K562 (cell line): ENCODE data around the gene SCYL1. TPM values are rescaled to one million over a fixed set of nuclear protein-coding genes. Genes with fewer than 3 reads are reported as not detected.

Source experiments
- ARID2 ChIP-seq: fragments of 450-650 bp; IDR thresholded peaks from 2 replicates; pipeline ENCODE4 v1.6.1; 2017; ENCODE audit warnings: antibody characterized with exemption, mild to moderate bottlenecking
- BCL6 ChIP-seq: fragments of 250-450 bp; sonication (Bioruptor Pico); IDR thresholded peaks from 2 replicates; pipeline ENCODE4 v1.4.0; 2020
- CCNT2 ChIP-seq: IDR thresholded peaks from 2 replicates; pipeline ENCODE4 v1.6.1; 2011; ENCODE audit warnings: borderline replicate concordance, low read depth, mild to moderate bottlenecking, moderate library complexity, mixed read lengths, low read length; ENCODE audit not compliant: insufficient read length; ENCODE audit errors: extremely low read depth
- CREM ChIP-seq: IDR thresholded peaks from 2 replicates; pipeline ENCODE4 v1.6.1; 2014; ENCODE audit warnings: antibody characterized with exemption, low read depth
- ESRRA ChIP-seq: fragments of 450-650 bp; IDR thresholded peaks from 2 replicates; pipeline ENCODE4 v1.6.1; 2014; ENCODE audit warnings: low read depth, mild to moderate bottlenecking, moderate library complexity, borderline replicate concordance
- FOXM1 ChIP-seq, 2 experiments: fragments of 450-650 bp in 1 of 2; sonication (generic) in 1 of 2; formaldehyde crosslinking in 1 of 2; IDR thresholded peaks; 2 replicates each; pipeline versions ENCODE4 v1.6.1 to v1.9.0; 2017 to 2022; ENCODE audit warnings: low read depth in 2 of 2, mild to moderate bottlenecking in 2 of 2, missing genetic modification reagents in 1 of 2, moderate library complexity in 1 of 2
- HDAC6 ChIP-seq: IDR thresholded peaks from 2 replicates; pipeline ENCODE4 v1.6.1; 2012; ENCODE audit warnings: low read depth, mild to moderate bottlenecking, control low read depth, inconsistent platforms, low read length, moderate library complexity
- HDGF ChIP-seq: fragments of 450-650 bp; IDR thresholded peaks from 2 replicates; pipeline ENCODE4 v1.6.1; 2016
- PCBP2 ChIP-seq: fragments of 200-400 bp; formaldehyde crosslinking; IDR thresholded peaks from 2 replicates; pipeline ENCODE4 v1.6.1; 2018; ENCODE audit warnings: low read length, low read depth, mild to moderate bottlenecking, moderate library complexity; ENCODE audit not compliant: poor library complexity, severe bottlenecking
- POU5F1 ChIP-seq: fragments of 150-350 bp; IDR thresholded peaks from 2 replicates; pipeline ENCODE4 v1.6.1; 2014; ENCODE audit warnings: borderline replicate concordance, low read length, low read depth, mild to moderate bottlenecking; ENCODE audit not compliant: partially characterized antibody
- PTTG1 ChIP-seq: fragments of 450-650 bp; IDR thresholded peaks from 2 replicates; pipeline ENCODE4 v1.6.1; 2016; ENCODE audit warnings: low read depth, mild to moderate bottlenecking, missing genetic modification characterization, missing compliant biosample characterization
- SRF ChIP-seq, 2 experiments: fragments of 250-450, 450-650 bp in 1 of 2; sonication (Bioruptor Pico) in 1 of 2; sonication (generic) in 1 of 2; formaldehyde crosslinking; IDR thresholded peaks; 2 replicates each; pipeline versions ENCODE4 v1.5.0 to v1.5.1; 2020 to 2022; ENCODE audit warnings: mild to moderate bottlenecking in 1 of 2, missing genetic modification reagents in 1 of 2
- TAF1 ChIP-seq: IDR thresholded peaks from 2 replicates; pipeline ENCODE4 v1.6.1; 2011; ENCODE audit warnings: mild to moderate bottlenecking, low read length, moderate library complexity; ENCODE audit not compliant: insufficient read depth, control insufficient read depth, severe bottlenecking; ENCODE audit errors: extremely low read depth
- TBL1XR1 ChIP-seq, 2 experiments: IDR thresholded peaks; 2 replicates each; pipeline ENCODE4 v1.6.1; 2012; ENCODE audit warnings: improper control_type of control experiment in 2 of 2, low read length in 2 of 2, mild to moderate bottlenecking in 1 of 2
- XRCC3 ChIP-seq: fragments of 450-650 bp; IDR thresholded peaks from 2 replicates; pipeline ENCODE4 v1.6.1; 2017; ENCODE audit warnings: mild to moderate bottlenecking, moderate library complexity
- YBX1 ChIP-seq: fragments of 450-650 bp; IDR thresholded peaks from 2 replicates; pipeline ENCODE4 v1.7.1; 2016; ENCODE audit warnings: mild to moderate bottlenecking
- ZNF778 ChIP-seq: fragments of 450-650 bp; formaldehyde crosslinking; IDR thresholded peaks from 2 replicates; pipeline ENCODE4 v1.4.0; 2020; ENCODE audit warnings: mild to moderate bottlenecking, moderate library complexity
- ZZZ3 ChIP-seq: fragments of 450-650 bp; IDR thresholded peaks from 2 replicates; pipeline ENCODE4 v1.6.1; 2016; ENCODE audit warnings: antibody characterized with exemption, mild to moderate bottlenecking, moderate library complexity
- polyA plus RNA-seq, 8 experiments: library from polyadenylated mRNA; depleted of rRNA in 4 of 8; stranded (reverse) in 5 of 8; unstranded in 3 of 8; fragments of >200 nt; fragmentation: Nextera tagmentation in 2 of 8; fragmentation: Illumina TruSeq in 1 of 8; extraction: Ambion mirVana in 2 of 8; extraction: Trizol in 1 of 8; gene quantifications; 2 replicates each; pipeline versions ENCODE4 v1.2.1 to v1.2.3, GENCODE V29; 2011 to 2014; ENCODE audit warnings: inconsistent platforms in 1 of 8, missing spikeins in 1 of 8
- total RNA-seq, 7 experiments: library from RNA; depleted of rRNA in 6 of 7; stranded (reverse); fragments of >200 nt in 6 of 7; fragmentation: Illumina TruSeq in 2 of 7; extraction: Trizol in 2 of 7; gene quantifications; 2 replicates each; pipeline versions ENCODE4 v1.2.1 to v1.2.3, GENCODE V29; 2011 to 2021; ENCODE audit warnings: low replicate concordance in 1 of 7
- TF ChIP-seq, protein P1 (sequence below): fragments of 250-450 bp; sonication (Bioruptor Pico); IDR thresholded peaks from 2 replicates; pipeline ENCODE4 v1.9.0; 2021; ENCODE audit warnings: mild to moderate bottlenecking, inconsistent platforms
- TF ChIP-seq, protein P2 (sequence below): sonication (generic); formaldehyde crosslinking; IDR thresholded peaks from 2 replicates; pipeline ENCODE4 v1.8.1; 2023; ENCODE audit warnings: mild to moderate bottlenecking, missing genetic modification reagents
- TF ChIP-seq, protein P3 (sequence below): fragments of 250-450 bp; sonication (Bioruptor Pico); IDR thresholded peaks from 2 replicates; pipeline ENCODE4 v1.8.0; 2021; ENCODE audit warnings: borderline replicate concordance, mild to moderate bottlenecking, moderate library complexity; ENCODE audit not compliant: poor library complexity, severe bottlenecking
- TF ChIP-seq, protein P4 (sequence below): sonication (generic); formaldehyde crosslinking; IDR thresholded peaks from 2 replicates; pipeline ENCODE4 v1.8.0; 2022; ENCODE audit warnings: mild to moderate bottlenecking, missing genetic modification reagents

Gene SCYL1
- total and polyA plus RNA-seq, 9 of the 15 experiments (the other 6 are each of a cell fraction or from before 2014, with no cell fraction given), result 1.9 to 145 (median 57.6) TPM

DNA sequence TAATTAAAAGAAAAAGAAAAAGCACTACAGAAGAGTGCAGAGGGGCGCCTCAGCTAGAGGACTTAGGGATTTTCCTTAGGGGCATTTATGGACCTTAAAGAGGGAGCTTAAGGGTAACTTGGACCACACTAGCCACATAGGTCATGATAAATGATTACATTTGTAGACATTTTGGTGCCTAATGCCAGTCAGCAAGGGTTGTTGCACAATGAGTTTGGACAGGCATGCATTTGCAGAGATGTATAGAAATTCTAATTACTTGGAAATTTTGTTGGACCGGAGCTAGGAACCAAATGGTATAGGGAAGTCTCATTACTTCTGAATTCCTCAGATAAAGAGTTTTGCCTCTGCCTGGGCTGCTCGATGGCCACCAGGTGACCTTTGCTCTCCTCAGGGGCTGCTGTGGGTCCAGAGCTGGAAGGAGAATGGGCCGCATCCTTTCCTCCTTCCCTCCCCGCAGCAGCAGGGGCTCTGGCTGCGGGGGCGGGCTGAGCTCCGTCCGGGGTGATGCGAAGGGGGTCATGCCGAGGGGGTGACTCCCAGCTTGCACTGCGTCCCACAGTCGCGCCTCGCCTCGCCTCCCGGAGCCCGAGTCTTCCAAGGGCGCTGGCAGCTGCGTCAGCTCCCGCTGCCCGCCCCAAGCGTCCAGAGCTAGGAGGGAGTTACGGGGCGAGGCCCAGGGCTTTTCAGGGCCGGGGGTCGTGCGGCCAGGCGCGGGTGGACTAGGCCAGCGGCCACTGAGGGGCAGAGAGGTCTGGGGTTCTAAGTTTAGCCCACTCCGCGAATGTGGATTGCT, 46.3 kb upstream of the SCYL1 start (continued):
- TF ChIP-seq, protein P1, sequence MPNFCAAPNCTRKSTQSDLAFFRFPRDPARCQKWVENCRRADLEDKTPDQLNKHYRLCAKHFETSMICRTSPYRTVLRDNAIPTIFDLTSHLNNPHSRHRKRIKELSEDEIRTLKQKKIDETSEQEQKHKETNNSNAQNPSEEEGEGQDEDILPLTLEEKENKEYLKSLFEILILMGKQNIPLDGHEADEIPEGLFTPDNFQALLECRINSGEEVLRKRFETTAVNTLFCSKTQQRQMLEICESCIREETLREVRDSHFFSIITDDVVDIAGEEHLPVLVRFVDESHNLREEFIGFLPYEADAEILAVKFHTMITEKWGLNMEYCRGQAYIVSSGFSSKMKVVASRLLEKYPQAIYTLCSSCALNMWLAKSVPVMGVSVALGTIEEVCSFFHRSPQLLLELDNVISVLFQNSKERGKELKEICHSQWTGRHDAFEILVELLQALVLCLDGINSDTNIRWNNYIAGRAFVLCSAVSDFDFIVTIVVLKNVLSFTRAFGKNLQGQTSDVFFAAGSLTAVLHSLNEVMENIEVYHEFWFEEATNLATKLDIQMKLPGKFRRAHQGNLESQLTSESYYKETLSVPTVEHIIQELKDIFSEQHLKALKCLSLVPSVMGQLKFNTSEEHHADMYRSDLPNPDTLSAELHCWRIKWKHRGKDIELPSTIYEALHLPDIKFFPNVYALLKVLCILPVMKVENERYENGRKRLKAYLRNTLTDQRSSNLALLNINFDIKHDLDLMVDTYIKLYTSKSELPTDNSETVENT, result peak; percentile 54; the same call in 1 of the 2 replicates
- TF ChIP-seq, protein P2, sequence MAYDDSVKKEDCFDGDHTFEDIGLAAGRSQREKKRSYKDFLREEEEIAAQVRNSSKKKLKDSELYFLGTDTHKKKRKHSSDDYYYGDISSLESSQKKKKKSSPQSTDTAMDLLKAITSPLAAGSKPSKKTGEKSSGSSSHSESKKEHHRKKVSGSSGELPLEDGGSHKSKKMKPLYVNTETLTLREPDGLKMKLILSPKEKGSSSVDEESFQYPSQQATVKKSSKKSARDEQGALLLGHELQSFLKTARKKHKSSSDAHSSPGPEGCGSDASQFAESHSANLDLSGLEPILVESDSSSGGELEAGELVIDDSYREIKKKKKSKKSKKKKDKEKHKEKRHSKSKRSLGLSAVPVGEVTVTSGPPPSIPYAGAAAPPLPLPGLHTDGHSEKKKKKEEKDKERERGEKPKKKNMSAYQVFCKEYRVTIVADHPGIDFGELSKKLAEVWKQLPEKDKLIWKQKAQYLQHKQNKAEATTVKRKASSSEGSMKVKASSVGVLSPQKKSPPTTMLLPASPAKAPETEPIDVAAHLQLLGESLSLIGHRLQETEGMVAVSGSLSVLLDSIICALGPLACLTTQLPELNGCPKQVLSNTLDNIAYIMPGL (CRISPR knock-in tag), result no peak
- TF ChIP-seq SRF (CRISPR knock-in tag; IDR thresholded peaks at IDR 0.05) (peak in 1 of 2 experiments; percentile 7; a peak in 1 of 4 replicates), ARID2 (no peak), TAF1 (peak; percentile 83), HDGF (no peak), XRCC3 (no peak), PTTG1 (no peak), ZNF778 (CRISPR knock-in tag) (no peak), CREM (peak; percentile 85), POU5F1 (no peak), ZZZ3 (no peak), HDAC6 (no peak), PCBP2 (no peak), YBX1 (no peak), FOXM1 (IDR thresholded peaks at IDR 0.05; ENCODE audit: low read depth) (no peak), FOXM1 (CRISPR knock-in tag; IDR thresholded peaks at IDR 0.05; ENCODE audit: low read depth) (0 out of 2 replicates have a peak, but pooled peaks have one; percentile 45), CCNT2 (peak; percentile 65), BCL6 (CRISPR knock-in tag) (no peak), TBL1XR1 (IDR thresholded peaks at IDR 0.05; ENCODE audit: low read length in 2 of 2) (0 out of 4 replicates have a peak, but pooled peaks of 1 of the 2 experiments have one; percentile 18), ESRRA (peak; percentile 65; the same call in 1 of the 2 replicates)
- TF ChIP-seq, protein P3, sequence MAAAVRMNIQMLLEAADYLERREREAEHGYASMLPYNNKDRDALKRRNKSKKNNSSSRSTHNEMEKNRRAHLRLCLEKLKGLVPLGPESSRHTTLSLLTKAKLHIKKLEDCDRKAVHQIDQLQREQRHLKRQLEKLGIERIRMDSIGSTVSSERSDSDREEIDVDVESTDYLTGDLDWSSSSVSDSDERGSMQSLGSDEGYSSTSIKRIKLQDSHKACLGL (CRISPR knock-in tag), result no peak
- TF ChIP-seq, protein P4, sequence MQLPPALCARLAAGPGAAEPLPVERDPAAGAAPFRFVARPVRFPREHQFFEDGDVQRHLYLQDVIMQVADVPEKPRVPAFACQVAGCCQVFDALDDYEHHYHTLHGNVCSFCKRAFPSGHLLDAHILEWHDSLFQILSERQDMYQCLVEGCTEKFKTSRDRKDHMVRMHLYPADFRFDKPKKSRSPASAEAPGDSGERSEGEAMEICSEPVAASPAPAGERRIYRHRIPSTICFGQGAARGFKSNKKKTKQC (CRISPR knock-in tag), result 0 out of 2 replicates have a peak, but pooled peaks have one; percentile 28
